ENCODE data around the gene RHOU.

- no peak for TF ChIP-seq CTCF (IDR thresholded peaks at IDR 0.05)
- TF ChIP-seq POLR2A (IDR thresholded peaks at IDR 0.05): no peak
These were observed 16.2 kb downstream of the RHOU start for GRCh38 chr1:228751360-228752098.
